DOHH2 (cell line): Measurements from ENCODE around the gene DNAI7.

Experiments
- H3F3A ChIP-seq: fragments of 200-600 bp; sonication (generic), shearing (Covaris generic); 2 replicates; pipeline ENCODE4 v1.6.0; 2016; ENCODE audit warnings: antibody characterized with exemption, mild to moderate bottlenecking; ENCODE audit not compliant: control insufficient read depth, insufficient read depth
- H3K27ac ChIP-seq: fragments of 200-600 bp; sonication (generic); 2 replicates; pipeline ENCODE4 v1.5.1; 2014; ENCODE audit warnings: low read depth, mild to moderate bottlenecking, low read length, moderate library complexity
- H3K27me3 ChIP-seq: fragments of 200-600 bp; sonication (generic); 2 replicates; pipeline ENCODE4 v1.6.1; 2014; ENCODE audit warnings: mild to moderate bottlenecking, low read length, mixed read lengths; ENCODE audit not compliant: control insufficient read depth
- H3K36me3 ChIP-seq: fragments of 200-600 bp; sonication (generic); 2 replicates; pipeline ENCODE4 v1.6.1; 2014; ENCODE audit warnings: mild to moderate bottlenecking, low read length, moderate library complexity, mixed read lengths; ENCODE audit not compliant: control insufficient read depth
- H3K4me1 ChIP-seq: fragments of 200-600 bp; sonication (generic); 2 replicates; pipeline ENCODE4 v1.6.1; 2014; ENCODE audit warnings: mild to moderate bottlenecking, low read length, mixed read lengths; ENCODE audit not compliant: control insufficient read depth
- H3K4me2 ChIP-seq: fragments of 200-600 bp; sonication (generic); 2 replicates; pipeline ENCODE4 v1.6.0; 2014; ENCODE audit warnings: mild to moderate bottlenecking, low read length, moderate library complexity
- H3K4me3 ChIP-seq: fragments of 200-600 bp; sonication (generic); 2 replicates; pipeline ENCODE4 v1.5.1; 2014; ENCODE audit warnings: mild to moderate bottlenecking, low read length, mixed read lengths
- H3K79me2 ChIP-seq: fragments of 200-600 bp; sonication (generic); 2 replicates; pipeline ENCODE4 v1.6.1; 2014; ENCODE audit warnings: mild to moderate bottlenecking, low read length, mixed read lengths; ENCODE audit not compliant: control insufficient read depth
- H3K9me2 ChIP-seq: fragments of 200-600 bp; sonication (generic); replicated peaks from 2 replicates; pipeline ENCODE4 v1.6.1; 2014; ENCODE audit warnings: mild to moderate bottlenecking, low read length, mixed read lengths; ENCODE audit not compliant: control insufficient read depth
- H3K9me3 ChIP-seq: fragments of 200-600 bp; sonication (generic); 2 replicates; pipeline ENCODE4 v1.6.1; 2014; ENCODE audit warnings: antibody characterized with exemption, low read length, mixed read lengths; ENCODE audit not compliant: control insufficient read depth, insufficient read depth
- H4K20me1 ChIP-seq: fragments of 200-600 bp; sonication (generic); 2 replicates; pipeline ENCODE4 v1.6.0; 2014; ENCODE audit warnings: low read depth, mild to moderate bottlenecking, antibody characterized with exemption, low read length, moderate library complexity; ENCODE audit not compliant: control insufficient read depth, insufficient read depth
- EZH2phosphoT487 ChIP-seq: fragments of 200-600 bp; sonication (generic); IDR thresholded peaks from 2 replicates; pipeline ENCODE4 v1.6.1; 2017; ENCODE audit warnings: borderline replicate concordance, mild to moderate bottlenecking, antibody characterized with exemption, low read length, moderate library complexity, mixed read lengths
- TF ChIP-seq, protein P1 (sequence below): fragments of 200-600 bp; sonication (generic); IDR thresholded peaks from one replicate; pipeline ENCODE4 v1.5.1; 2014; ENCODE audit warnings: antibody characterized with exemption, mild to moderate bottlenecking, low read depth, low read length; ENCODE audit not compliant: poor library complexity, severe bottlenecking

DNAI7 gene

DNA sequence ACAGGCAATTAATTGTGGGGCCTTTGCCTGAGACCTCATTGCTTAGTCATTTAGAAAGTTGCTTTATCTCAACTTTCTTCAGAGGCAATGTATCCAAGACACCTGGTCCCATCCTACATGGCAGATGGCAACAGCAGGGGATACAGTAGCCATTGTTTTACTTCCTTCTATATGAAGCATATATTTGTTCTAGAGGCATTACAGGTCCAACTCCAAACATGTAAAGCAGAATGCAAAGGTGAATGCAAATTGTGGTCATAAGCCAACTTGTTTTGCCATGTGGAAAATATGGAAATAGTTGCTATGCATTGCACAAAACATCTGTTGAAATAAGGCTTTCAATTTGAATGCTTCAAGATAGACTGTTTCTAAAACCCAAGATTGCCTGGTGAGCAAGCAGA, 136.3 kb downstream of the DNAI7 start:
- peak overlapping the region; percentile 96 for H3K27ac ChIP-seq
- no peaks in the 10 kb centered on the region for H3K27me3 ChIP-seq
- H3K36me3 ChIP-seq: peaks cover 100% of the 10 kb centered on the region
- no peaks in the 10 kb centered on the region for H3K9me2 ChIP-seq
- H3K9me3 ChIP-seq: no peaks in the 10 kb centered on the region
- peaks cover 100% of the 10 kb centered on the region for H3K79me2 ChIP-seq
- peak overlapping the region; percentile 89 for H3K4me2 ChIP-seq
- peaks cover 60% of the 10 kb centered on the region for H3K4me1 ChIP-seq
- H3F3A ChIP-seq: peaks cover 71% of the 10 kb centered on the region
- TF ChIP-seq, protein P1, sequence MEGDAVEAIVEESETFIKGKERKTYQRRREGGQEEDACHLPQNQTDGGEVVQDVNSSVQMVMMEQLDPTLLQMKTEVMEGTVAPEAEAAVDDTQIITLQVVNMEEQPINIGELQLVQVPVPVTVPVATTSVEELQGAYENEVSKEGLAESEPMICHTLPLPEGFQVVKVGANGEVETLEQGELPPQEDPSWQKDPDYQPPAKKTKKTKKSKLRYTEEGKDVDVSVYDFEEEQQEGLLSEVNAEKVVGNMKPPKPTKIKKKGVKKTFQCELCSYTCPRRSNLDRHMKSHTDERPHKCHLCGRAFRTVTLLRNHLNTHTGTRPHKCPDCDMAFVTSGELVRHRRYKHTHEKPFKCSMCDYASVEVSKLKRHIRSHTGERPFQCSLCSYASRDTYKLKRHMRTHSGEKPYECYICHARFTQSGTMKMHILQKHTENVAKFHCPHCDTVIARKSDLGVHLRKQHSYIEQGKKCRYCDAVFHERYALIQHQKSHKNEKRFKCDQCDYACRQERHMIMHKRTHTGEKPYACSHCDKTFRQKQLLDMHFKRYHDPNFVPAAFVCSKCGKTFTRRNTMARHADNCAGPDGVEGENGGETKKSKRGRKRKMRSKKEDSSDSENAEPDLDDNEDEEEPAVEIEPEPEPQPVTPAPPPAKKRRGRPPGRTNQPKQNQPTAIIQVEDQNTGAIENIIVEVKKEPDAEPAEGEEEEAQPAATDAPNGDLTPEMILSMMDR: no peak
- TF ChIP-seq EZH2phosphoT487: no peak
- H4K20me1 ChIP-seq: peaks cover 41% of the 10 kb centered on the region
- peak overlapping the region; percentile 80 for H3K4me3 ChIP-seq
